ENCODE data around the gene FCHSD2.
"Not testable (repeated sequence)": the region's sequence is repeated elsewhere in the genome, so short reads cannot be mapped to it uniquely, and the experiment has no call there.

FCHSD2 gene

GRCh38 chr11:73126804-73127480 lies 15.2 kb downstream of the FCHSD2 start:
- no peak for DNase-seq (ENCODE audit: low read depth in 1 of 2, low spot score in 1 of 2)

DNA sequence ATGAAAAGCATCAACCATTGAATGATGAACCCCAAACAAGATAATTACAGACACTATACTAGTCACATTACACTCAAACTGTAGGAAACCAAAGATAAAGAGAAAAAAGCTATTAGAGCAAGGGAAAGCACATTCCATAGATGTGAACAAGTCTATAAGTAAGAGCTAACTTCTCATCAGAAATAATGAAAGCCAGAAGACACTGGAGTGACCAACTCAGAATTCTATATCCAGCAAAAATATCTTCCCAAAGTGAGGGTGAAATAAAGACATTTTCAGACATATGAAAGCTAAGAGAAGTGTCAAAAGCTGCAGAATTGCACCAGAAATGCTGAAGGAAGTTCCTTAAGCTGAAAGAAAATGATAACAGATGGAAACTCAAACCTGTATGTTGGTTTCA lies 17.3 kb downstream of the FCHSD2 start:
- no peak for DNase-seq (ENCODE audit: low read depth in 1 of 2, low spot score in 1 of 2)

DNA sequence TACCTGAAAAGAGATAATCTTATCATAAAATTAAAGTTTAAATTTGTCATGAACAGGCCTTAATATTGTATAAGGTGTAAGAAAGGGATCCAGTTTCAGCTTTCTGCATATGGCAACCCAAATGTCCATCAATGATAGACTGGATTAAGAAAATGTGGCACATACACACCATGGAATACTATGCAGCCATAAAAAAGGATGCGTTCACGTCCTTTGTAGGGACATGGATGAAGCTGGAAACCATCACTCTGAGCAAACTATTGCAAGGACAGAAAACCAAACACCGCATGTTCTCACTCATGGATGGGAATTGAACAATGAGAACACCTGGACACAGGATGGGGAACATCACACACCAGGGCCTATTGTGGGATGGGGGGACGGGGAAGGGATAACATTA lies 18.2 kb downstream of the FCHSD2 start:
- not testable (repeated sequence) for DNase-seq (ENCODE audit: low read depth in 1 of 2, low spot score in 1 of 2)

DNA sequence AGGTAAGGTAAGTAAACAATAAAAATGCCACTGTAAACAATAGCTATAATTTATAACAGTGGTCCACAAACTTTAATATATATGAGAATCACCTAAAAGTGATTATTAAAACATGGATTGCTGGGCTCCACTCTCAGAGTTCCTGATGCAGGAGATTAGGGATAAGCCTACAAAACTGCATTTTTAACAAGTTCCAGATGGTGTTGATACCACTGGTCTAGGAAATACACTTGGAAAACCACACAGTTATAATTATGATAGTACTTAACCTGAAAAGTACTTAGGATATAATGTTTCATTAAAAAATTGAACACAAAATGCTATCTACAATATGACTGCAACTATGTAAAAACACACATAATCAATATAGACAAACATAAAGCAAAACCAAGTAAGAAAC lies 20.4 kb downstream of the FCHSD2 start:
- no peak for DNase-seq (ENCODE audit: low read depth in 1 of 2, low spot score in 1 of 2)

DNA sequence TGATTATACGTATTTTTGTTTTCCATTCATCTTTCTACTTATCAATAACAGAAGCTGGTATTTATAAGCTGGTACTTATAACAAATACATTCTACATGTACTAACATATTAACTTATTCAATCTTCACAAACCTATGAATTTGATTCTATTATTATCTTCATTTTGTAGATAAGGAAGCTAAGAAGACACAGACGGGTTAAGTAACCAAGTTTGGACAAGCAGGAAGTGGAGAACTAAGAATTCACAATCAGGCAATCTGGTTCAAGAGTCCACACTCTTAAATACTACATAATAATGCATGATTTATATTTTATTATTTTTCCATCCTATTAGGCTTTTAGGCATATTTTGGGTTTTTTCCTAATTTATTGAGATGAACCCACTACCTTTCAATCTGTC lies 25.0 kb downstream of the FCHSD2 start:
- DNase-seq (ENCODE audit: low read depth in 1 of 2, low spot score in 1 of 2): no peak

DNA sequence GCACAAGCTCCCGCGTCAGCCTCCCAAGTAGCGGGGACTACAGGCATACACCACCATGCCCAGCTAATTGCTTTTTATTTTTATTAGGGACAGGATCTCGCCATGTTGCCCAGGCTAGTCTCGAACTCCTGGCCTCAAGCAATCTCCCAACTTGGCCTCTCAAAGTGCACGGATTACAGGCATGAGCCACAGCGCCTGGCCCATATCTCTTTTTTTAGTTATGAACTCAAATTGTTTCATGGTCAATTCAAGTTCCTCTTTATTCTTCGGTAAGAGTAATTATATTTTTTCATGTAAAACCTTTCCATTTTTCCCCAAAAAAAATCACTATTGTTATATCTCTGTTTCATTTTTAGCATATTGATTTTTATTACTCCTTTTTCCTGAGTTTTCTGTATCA lies 25.5 kb downstream of the FCHSD2 start:
- no peak for DNase-seq (ENCODE audit: low read depth in 1 of 2, low spot score in 1 of 2)

- no peak for DNase-seq (ENCODE audit: low read depth in 1 of 2, low spot score in 1 of 2)
Observed at GRCh38 chr11:73114835-73115220, 27.3 kb downstream of the FCHSD2 start.

GRCh38 chr11:73114110-73114834 lies 27.8 kb downstream of the FCHSD2 start:
- DNase-seq (ENCODE audit: low read depth in 1 of 2, low spot score in 1 of 2): no peak

- no peak for DNase-seq (ENCODE audit: low read depth in 1 of 2, low spot score in 1 of 2)
Observed at GRCh38 chr11:73113426-73113825, 28.7 kb downstream of the FCHSD2 start.

GRCh38 chr11:73107597-73107996 lies 34.5 kb downstream of the FCHSD2 start:
- no peak for DNase-seq (ENCODE audit: low read depth in 1 of 2, low spot score in 1 of 2)

DNA sequence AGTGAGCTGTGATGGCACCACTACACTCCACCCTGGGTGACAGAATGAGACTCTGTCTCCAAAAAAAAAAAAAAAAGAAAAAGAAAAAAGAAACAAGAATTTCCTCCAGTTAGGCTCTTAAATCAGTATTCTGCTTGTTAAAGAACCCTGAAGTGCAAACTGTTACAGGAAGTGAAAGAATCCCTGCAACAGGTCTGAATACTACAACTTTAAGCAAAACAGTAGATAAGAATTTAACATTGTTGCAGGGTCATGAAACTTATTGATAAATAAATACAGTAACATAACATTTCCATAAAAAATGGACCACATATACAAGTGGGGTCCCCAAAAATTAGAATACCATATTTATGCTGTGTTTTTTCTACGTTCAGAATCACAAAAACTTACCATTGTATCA lies 35.8 kb downstream of the FCHSD2 start:
- DNase-seq (ENCODE audit: low read depth in 1 of 2, low spot score in 1 of 2): no peak

DNA sequence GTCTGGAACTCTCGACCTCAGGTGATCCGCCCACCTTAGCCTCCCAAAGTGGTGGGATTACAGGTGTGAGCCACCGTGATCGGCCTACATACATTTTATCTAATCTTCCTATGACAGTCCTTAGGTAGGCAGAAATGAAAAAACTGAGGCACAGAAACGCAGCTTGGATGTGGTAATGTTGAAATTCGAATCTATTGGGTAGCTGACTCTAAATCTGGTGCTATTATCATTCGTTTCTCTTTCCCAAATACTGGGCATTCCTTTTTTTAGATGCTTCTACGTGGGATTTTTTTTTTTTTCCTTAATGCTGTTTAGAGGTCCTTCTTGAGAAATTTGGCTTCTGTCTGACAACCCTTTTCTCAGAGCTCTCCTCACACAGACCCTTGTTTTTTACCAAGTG lies 41.5 kb downstream of the FCHSD2 start:
- no peak for DNase-seq (ENCODE audit: low read depth in 1 of 2, low spot score in 1 of 2)

- DNase-seq (ENCODE audit: low read depth in 1 of 2, low spot score in 1 of 2): no peak
Observed at GRCh38 chr11:73099512-73100266, 42.4 kb downstream of the FCHSD2 start.

- DNase-seq (ENCODE audit: low read depth in 1 of 2, low spot score in 1 of 2): no peak
Observed at GRCh38 chr11:73095613-73096012, 46.5 kb downstream of the FCHSD2 start.

DNA sequence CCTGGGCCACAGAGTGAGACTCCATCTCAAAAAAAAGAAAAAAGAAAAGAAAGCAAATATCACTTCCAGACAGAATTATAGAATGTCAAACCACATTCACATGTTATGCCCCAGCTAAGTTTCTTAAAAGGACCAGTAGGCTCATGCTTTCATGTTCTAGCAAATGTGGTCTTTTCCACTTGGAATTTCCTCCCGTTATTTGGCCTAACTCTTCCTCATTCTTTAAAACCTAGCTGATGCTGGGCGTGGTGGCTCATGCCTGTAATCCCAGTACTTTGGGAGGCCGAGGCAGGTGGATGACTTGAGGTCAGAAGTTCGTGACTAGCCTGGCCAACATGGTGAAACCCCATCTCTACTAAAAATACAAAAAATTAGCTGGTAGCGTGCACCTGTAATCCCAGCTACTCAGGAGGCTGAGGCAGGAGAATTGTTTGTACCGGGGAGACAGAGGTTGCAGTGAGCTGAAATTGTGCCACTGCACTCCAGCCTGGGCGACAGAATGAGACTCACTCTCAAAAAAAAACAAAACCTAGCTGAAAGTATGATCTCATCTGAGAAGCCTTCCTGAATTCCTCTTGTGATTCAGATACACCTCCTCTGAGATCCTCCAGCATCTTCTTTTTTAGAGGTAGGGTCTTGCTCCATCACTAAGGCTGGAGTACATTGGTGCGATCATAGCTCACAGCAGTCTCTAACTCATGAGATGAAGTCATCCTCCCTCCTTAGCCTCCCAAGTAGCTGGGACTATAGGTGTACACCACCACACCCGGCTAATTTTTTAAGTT lies 50.4 kb downstream of the FCHSD2 start:
- DNase-seq (ENCODE audit: low read depth in 1 of 2, low spot score in 1 of 2): no peak

GRCh38 chr11:73087730-73088129 lies 54.4 kb downstream of the FCHSD2 start:
- no peak for DNase-seq (ENCODE audit: low read depth in 1 of 2, low spot score in 1 of 2)

GRCh38 chr11:73085189-73085875 lies 56.8 kb downstream of the FCHSD2 start:
- no peak for DNase-seq (ENCODE audit: low read depth in 1 of 2, low spot score in 1 of 2)

GRCh38 chr11:73078631-73079030 lies 63.5 kb downstream of the FCHSD2 start:
- no peak for DNase-seq (ENCODE audit: low read depth in 1 of 2, low spot score in 1 of 2)

DNA sequence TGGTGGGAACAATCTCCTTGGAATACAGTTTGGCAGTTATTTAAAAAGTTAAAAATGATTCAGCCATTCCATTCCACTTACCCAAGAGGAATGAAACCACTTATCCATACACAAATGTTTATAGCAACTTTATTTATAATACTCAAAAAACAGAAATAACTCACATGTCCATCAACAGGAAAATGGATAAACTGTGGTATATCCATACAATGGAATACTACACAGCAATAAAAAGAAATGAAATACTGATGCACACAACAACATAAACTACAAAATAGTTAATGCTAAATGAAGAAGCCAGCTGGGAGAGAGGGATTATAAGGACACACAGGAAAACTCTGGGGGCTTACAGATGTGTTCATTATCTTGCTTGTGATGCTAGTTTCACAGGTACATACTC lies 64.7 kb downstream of the FCHSD2 start:
- no peak for DNase-seq (ENCODE audit: low read depth in 1 of 2, low spot score in 1 of 2)

DNA sequence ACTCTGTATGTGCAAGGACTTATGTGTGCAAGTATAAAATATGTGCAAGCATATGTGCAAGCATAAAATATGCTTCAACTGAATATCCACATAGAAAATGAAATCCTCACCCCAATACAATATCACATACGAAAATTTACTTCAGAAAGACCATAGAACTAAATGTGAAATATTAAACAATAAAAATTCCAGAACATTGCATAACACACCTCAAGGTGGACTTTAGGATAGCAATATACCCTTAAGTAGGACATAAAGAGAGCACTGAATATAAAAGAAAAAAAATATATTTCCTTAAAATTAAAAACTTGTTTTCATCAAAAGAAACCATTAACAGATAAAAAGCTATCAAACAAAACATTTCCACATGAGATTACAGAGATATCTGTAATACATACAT lies 67.8 kb downstream of the FCHSD2 start:
- no peak for DNase-seq (ENCODE audit: low read depth in 1 of 2, low spot score in 1 of 2)

DNA sequence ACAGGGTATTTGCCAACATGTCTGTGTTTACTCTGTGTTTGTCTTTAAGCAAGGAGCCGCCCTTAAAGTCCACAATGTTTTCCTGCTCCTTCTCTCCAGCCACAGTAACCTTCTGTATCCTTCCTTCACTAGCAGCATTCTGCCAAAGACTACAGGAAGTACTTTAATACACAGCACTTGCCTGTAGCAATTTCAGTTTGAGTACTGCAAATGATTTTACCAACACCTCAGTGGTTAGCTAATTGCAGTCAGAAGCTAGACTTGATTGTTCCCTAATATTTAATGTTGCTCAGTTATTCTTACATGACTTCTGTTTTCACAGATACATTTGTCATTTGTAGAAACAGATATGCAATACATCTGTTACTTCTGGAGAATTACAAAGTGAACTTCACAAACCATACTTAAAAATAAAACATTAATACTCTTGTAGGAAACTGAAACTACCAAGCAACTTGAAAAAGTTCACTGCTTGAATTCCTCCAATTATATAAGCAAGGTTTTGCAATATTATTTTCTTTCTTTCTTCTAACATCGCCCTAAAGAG lies 69.1 kb downstream of the FCHSD2 start:
- no peak for DNase-seq (ENCODE audit: low read depth in 1 of 2, low spot score in 1 of 2)
